H9 (cell line): ENCODE measurements around the gene GPR107. TPM values are rescaled to one million over a fixed set of nuclear protein-coding genes. Genes with fewer than 3 reads are reported as not detected.

ENCODE experiments used
- DNase-seq: peaks from one replicate; pipeline ENCODE4 v3.0.0-alpha.2; 2017
- H2AFZ ChIP-seq: one replicate; pipeline ENCODE4 v1.6.1; 2013; ENCODE audit warnings: mild to moderate bottlenecking, low read length, control low read depth, moderate library complexity
- H2AK5ac ChIP-seq: 2 replicates; pipeline ENCODE4 v1.6.1; 2013; ENCODE audit warnings: low read length, control low read depth, mixed read lengths; ENCODE audit not compliant: insufficient read length
- H2BK120ac ChIP-seq: one replicate; pipeline ENCODE4 v1.6.1; 2013; ENCODE audit warnings: low read depth, mild to moderate bottlenecking, low read length, control low read depth, inconsistent platforms; ENCODE audit not compliant: poor library complexity, severe bottlenecking
- H2BK12ac ChIP-seq: 2 replicates; pipeline ENCODE4 v1.6.1; 2013; ENCODE audit warnings: low read length, control low read depth, mixed read lengths, low read depth; ENCODE audit not compliant: insufficient read length
- H2BK15ac ChIP-seq: 2 replicates; pipeline ENCODE4 v1.6.1; 2013; ENCODE audit warnings: low read depth, low read length, control low read depth
- H2BK20ac ChIP-seq: one replicate; pipeline ENCODE4 v1.6.1; 2013; ENCODE audit warnings: low read depth, mild to moderate bottlenecking, low read length, control low read depth, inconsistent platforms; ENCODE audit not compliant: poor library complexity, severe bottlenecking
- H2BK5ac ChIP-seq: 2 replicates; pipeline ENCODE4 v1.6.1; 2013; ENCODE audit warnings: low read length, control low read depth, mixed read lengths; ENCODE audit not compliant: insufficient read length
- H3K14ac ChIP-seq: 2 replicates; pipeline ENCODE4 v1.6.1; 2013; ENCODE audit warnings: low read length, control low read depth; ENCODE audit not compliant: insufficient read depth
- H3K18ac ChIP-seq: 2 replicates; pipeline ENCODE4 v1.6.1; 2013; ENCODE audit warnings: low read depth, mild to moderate bottlenecking, mixed read lengths, low read length, control low read depth; ENCODE audit not compliant: insufficient read length
- H3K23ac ChIP-seq: 2 replicates; pipeline ENCODE4 v1.6.1; 2013; ENCODE audit warnings: low read length, control low read depth, mixed read lengths, low read depth; ENCODE audit not compliant: insufficient read length
- H3K23me2 ChIP-seq: 2 replicates; pipeline ENCODE4 v1.6.1; 2013; ENCODE audit warnings: low read depth, mild to moderate bottlenecking, mixed read lengths, low read length, control low read depth; ENCODE audit not compliant: insufficient read length, poor library complexity, severe bottlenecking
- H3K27ac ChIP-seq: 2 replicates; pipeline ENCODE4 v1.5.1; 2013; ENCODE audit warnings: low read length, control low read depth, mixed read lengths, low read depth; ENCODE audit not compliant: insufficient read length
- H3K27me3 ChIP-seq: 2 replicates; pipeline ENCODE4 v1.6.1; 2013; ENCODE audit warnings: low read length, control low read depth, inconsistent platforms; ENCODE audit not compliant: insufficient read depth
- H3K4ac ChIP-seq: 2 replicates; pipeline ENCODE4 v1.6.1; 2013; ENCODE audit warnings: low read depth, mild to moderate bottlenecking, control low read depth, inconsistent platforms, low read length, moderate library complexity
- H3K4me1 ChIP-seq: 2 replicates; pipeline ENCODE4 v1.6.1; 2013; ENCODE audit warnings: low read length, control low read depth, inconsistent platforms; ENCODE audit not compliant: insufficient read depth
- H3K4me2 ChIP-seq: 2 replicates; pipeline ENCODE4 v1.6.1; 2013; ENCODE audit warnings: low read length, control low read depth, mixed read lengths; ENCODE audit not compliant: insufficient read length, insufficient read depth
- H3K56ac ChIP-seq: 2 replicates; pipeline ENCODE4 v1.6.1; 2013; ENCODE audit warnings: low read depth, mild to moderate bottlenecking, mixed read lengths, low read length, control low read depth; ENCODE audit not compliant: insufficient read length
- H3K79me1 ChIP-seq: 2 replicates; pipeline ENCODE4 v1.6.1; 2013; ENCODE audit warnings: low read depth, mild to moderate bottlenecking, moderate library complexity, low read length, control low read depth, inconsistent platforms; ENCODE audit not compliant: insufficient read depth, poor library complexity, severe bottlenecking
- H3K79me2 ChIP-seq: 2 replicates; pipeline ENCODE4 v1.6.1; 2013; ENCODE audit warnings: low read length, control low read depth, inconsistent platforms; ENCODE audit not compliant: insufficient read depth
- H3K9ac ChIP-seq: 2 replicates; pipeline ENCODE4 v1.6.1; 2013; ENCODE audit warnings: low read length, control low read depth, mixed read lengths; ENCODE audit not compliant: insufficient read length; ENCODE audit errors: extremely low read depth
- H3K9me3 ChIP-seq: one replicate; pipeline ENCODE4 v1.6.1; 2013; ENCODE audit warnings: low read depth, low read length, inconsistent platforms; ENCODE audit not compliant: control insufficient read depth
- H3T11ph ChIP-seq: one replicate; pipeline ENCODE4 v1.6.1; 2013; ENCODE audit warnings: mild to moderate bottlenecking, low read length, control low read depth, inconsistent platforms
- H4K20me1 ChIP-seq: one replicate; pipeline ENCODE4 v1.6.1; 2013; ENCODE audit not compliant: control insufficient read depth, insufficient read length, insufficient read depth
- H4K5ac ChIP-seq: 2 replicates; pipeline ENCODE4 v1.6.1; 2013; ENCODE audit warnings: low read depth, mild to moderate bottlenecking, mixed read lengths, low read length, control low read depth; ENCODE audit not compliant: insufficient read length
- H4K8ac ChIP-seq: replicated peaks from 2 replicates; pipeline ENCODE4 v1.6.1; 2013; ENCODE audit warnings: low read length, control low read depth, mixed read lengths, low read depth; ENCODE audit not compliant: insufficient read length
- H4K91ac ChIP-seq: 2 replicates; pipeline ENCODE4 v1.6.1; 2013; ENCODE audit warnings: low read depth, mild to moderate bottlenecking, moderate library complexity, mixed read lengths, low read length, control low read depth; ENCODE audit not compliant: insufficient read length
- H3K27ac Mint-ChIP-seq, 3 experiments: 2 replicates in 2 of 3; 3 replicates in 1 of 3; pipeline ENCODE4 v1.8.0; 2020 to 2021; ENCODE audit warnings: mixed read lengths in 3 of 3, mild to moderate bottlenecking in 1 of 3, moderate library complexity in 1 of 3
- H3K27me3 Mint-ChIP-seq: 2 replicates; pipeline ENCODE4 v1.8.0; 2021; ENCODE audit warnings: low read depth, mild to moderate bottlenecking, moderate library complexity, mixed read lengths
- H3K36me3 Mint-ChIP-seq, 3 experiments: 2 replicates in 2 of 3; 3 replicates in 1 of 3; pipeline ENCODE4 v1.8.0; 2020 to 2021; ENCODE audit warnings: low read depth in 3 of 3, mixed read lengths in 3 of 3; ENCODE audit not compliant: insufficient read depth in 1 of 3
- H3K4me1 Mint-ChIP-seq, 2 experiments: 2 replicates each; pipeline ENCODE4 v1.8.0; 2020; ENCODE audit warnings: mixed read lengths in 2 of 2
- H3K4me3 Mint-ChIP-seq, 2 experiments: 2 replicates in 1 of 2; 3 replicates in 1 of 2; pipeline ENCODE4 v1.8.0; 2020 to 2021; ENCODE audit warnings: mild to moderate bottlenecking in 2 of 2, mixed read lengths in 2 of 2, moderate library complexity in 1 of 2
- H3K9me3 Mint-ChIP-seq, 2 experiments: 2 replicates in 1 of 2; 3 replicates in 1 of 2; pipeline ENCODE4 v1.8.0; 2020; ENCODE audit warnings: mild to moderate bottlenecking in 2 of 2, mixed read lengths in 2 of 2, moderate library complexity in 1 of 2
- WGBS: extraction: QIAGEN DNeasy Blood & Tissue Kit; methylation state at CpG from one replicate; pipeline ENCODE4 v1.1.7; 2013; ENCODE audit warnings: missing lambda C conversion rate, low lambda C conversion rate, mixed read lengths; ENCODE audit not compliant: insufficient read length; ENCODE audit errors: extremely low coverage; 5-methylcytosine and 5-hydroxymethylcytosine counted together
- total RNA-seq: library from RNA; stranded (reverse); gene quantifications from 2 replicates; pipeline ENCODE4 v1.2.1, GENCODE V29; 2021
- TF ChIP-seq, protein P1 (sequence below): fragments of 200-600 bp; sonication (generic); conservative IDR thresholded peaks from 3 replicates; pipeline ENCODE4 v1.8.0; 2021; ENCODE audit warnings: antibody characterized with exemption, mild to moderate bottlenecking

The GPR107 gene
- total RNA-seq, 1 experiment from 2014 or later = 38.0 TPM

DNA sequence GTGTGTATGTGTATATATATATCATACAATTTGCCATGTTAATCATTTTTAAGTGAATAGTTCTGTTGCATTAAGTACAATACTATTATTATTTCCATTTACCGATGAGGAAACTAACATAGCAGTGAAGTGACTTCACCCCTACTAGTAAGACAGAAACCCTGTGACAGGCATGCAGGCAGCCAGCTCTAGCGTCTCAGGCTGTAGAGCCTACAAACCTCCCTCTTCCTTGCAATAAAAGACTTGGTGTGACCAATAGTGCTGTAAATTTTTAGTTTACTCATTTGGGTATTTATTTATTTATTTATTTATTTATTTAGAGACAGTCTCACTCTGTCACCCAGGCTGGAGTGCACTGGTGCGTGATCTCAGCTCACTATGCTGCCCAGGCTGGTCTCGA lies 35.4 kb upstream of the GPR107 start:
- no peak overlapping the region for H3K27ac Mint-ChIP-seq
- no CpG with 5 or more reads among the region's 4 CpGs for WGBS
- H3K4ac ChIP-seq = no peak overlapping the region
- no peak overlapping the region for H3K14ac ChIP-seq
- H2BK5ac ChIP-seq = no peak overlapping the region
- no peak overlapping the region for H2BK15ac ChIP-seq
- no peaks in the 10 kb centered on the region; the same call in 1 of the 2 replicates for H3K4me1 ChIP-seq
- H3K4me3 Mint-ChIP-seq = no peak overlapping the region
- DNase-seq = no peak
- no peaks in the 10 kb centered on the region for H4K20me1 ChIP-seq
- no peaks in the 10 kb centered on the region for H3K27me3 Mint-ChIP-seq
- H3K79me1 ChIP-seq = no peaks in the 10 kb centered on the region
- no peak overlapping the region for H2BK12ac ChIP-seq
- no peak overlapping the region for H2AK5ac ChIP-seq
- no peaks in the 10 kb centered on the region for H3K79me2 ChIP-seq
- no peaks in the 10 kb centered on the region for H3K9me3 ChIP-seq
- no peak overlapping the region for H4K5ac ChIP-seq
- TF ChIP-seq, protein P1, sequence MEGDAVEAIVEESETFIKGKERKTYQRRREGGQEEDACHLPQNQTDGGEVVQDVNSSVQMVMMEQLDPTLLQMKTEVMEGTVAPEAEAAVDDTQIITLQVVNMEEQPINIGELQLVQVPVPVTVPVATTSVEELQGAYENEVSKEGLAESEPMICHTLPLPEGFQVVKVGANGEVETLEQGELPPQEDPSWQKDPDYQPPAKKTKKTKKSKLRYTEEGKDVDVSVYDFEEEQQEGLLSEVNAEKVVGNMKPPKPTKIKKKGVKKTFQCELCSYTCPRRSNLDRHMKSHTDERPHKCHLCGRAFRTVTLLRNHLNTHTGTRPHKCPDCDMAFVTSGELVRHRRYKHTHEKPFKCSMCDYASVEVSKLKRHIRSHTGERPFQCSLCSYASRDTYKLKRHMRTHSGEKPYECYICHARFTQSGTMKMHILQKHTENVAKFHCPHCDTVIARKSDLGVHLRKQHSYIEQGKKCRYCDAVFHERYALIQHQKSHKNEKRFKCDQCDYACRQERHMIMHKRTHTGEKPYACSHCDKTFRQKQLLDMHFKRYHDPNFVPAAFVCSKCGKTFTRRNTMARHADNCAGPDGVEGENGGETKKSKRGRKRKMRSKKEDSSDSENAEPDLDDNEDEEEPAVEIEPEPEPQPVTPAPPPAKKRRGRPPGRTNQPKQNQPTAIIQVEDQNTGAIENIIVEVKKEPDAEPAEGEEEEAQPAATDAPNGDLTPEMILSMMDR = no peak
- H3K4me1 Mint-ChIP-seq = peaks cover 2% of the 10 kb centered on the region in 2 experiments; a peak in 2 of 4 replicates
- peaks cover 8 to 13% (median 9%) of the 10 kb centered on the region in 3 experiments for H3K36me3 Mint-ChIP-seq
- H4K91ac ChIP-seq = no peak overlapping the region
- no peak overlapping the region for H3T11ph ChIP-seq
- no peak overlapping the region for H3K9ac ChIP-seq
- H3K4me2 ChIP-seq = no peak overlapping the region
- H4K8ac ChIP-seq = no peak overlapping the region
- no peak overlapping the region for H3K56ac ChIP-seq
- no peak overlapping the region for H3K27ac ChIP-seq
- no peaks in the 10 kb centered on the region for H3K23me2 ChIP-seq
- no peak overlapping the region for H3K18ac ChIP-seq
- peaks cover 8% of the 10 kb centered on the region in 2 experiments for H3K9me3 Mint-ChIP-seq
- no peak overlapping the region for H2AFZ ChIP-seq
- no peak overlapping the region for H3K23ac ChIP-seq
- H2BK120ac ChIP-seq = no peak overlapping the region
- no peak overlapping the region for H2BK20ac ChIP-seq
- no peaks in the 10 kb centered on the region for H3K27me3 ChIP-seq
